ENCODE measurements around the gene HLTF.

DNA sequence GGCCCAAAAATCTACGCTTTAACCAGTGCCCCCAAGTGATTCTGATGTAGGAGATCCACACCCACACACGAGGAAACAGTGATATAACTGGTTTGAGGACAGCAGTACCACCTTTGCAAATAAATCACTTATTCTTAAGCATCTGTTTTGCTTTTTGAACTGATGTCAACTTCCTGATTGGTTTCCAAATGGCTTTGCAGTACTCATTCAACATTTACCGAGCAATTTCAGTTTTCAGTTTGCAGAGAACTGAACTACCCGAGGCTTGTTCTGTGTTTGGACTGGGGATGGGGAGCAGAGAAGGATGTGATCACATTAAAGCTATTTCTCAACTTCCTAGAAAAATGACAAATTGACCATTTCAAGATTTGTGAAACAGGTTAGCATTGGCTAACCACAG lies 96.1 kb downstream of the HLTF start:
- TF ChIP-seq, protein P1, sequence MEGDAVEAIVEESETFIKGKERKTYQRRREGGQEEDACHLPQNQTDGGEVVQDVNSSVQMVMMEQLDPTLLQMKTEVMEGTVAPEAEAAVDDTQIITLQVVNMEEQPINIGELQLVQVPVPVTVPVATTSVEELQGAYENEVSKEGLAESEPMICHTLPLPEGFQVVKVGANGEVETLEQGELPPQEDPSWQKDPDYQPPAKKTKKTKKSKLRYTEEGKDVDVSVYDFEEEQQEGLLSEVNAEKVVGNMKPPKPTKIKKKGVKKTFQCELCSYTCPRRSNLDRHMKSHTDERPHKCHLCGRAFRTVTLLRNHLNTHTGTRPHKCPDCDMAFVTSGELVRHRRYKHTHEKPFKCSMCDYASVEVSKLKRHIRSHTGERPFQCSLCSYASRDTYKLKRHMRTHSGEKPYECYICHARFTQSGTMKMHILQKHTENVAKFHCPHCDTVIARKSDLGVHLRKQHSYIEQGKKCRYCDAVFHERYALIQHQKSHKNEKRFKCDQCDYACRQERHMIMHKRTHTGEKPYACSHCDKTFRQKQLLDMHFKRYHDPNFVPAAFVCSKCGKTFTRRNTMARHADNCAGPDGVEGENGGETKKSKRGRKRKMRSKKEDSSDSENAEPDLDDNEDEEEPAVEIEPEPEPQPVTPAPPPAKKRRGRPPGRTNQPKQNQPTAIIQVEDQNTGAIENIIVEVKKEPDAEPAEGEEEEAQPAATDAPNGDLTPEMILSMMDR (IDR thresholded peaks at IDR 0.05): no peak
- TF ChIP-seq POLR2A (IDR thresholded peaks at IDR 0.05): no peak
